HepG2 (cell line): ENCODE results near the gene SEC24A.

ENCODE experiments used
- HOXA9 ChIP-seq: sonication (generic); formaldehyde crosslinking; IDR thresholded peaks from 2 replicates; pipeline ENCODE4 v1.8.1; 2022; ENCODE audit warnings: missing genetic modification reagents, mild to moderate bottlenecking, moderate library complexity, borderline replicate concordance
- POLR2A ChIP-seq, 2 experiments: IDR thresholded peaks; 2 replicates each; pipeline ENCODE4 v1.6.1; 2011; ENCODE audit warnings: low read depth in 2 of 2, low read length in 2 of 2, mild to moderate bottlenecking in 1 of 2, moderate library complexity in 1 of 2; ENCODE audit not compliant: insufficient read depth in 1 of 2

- TF ChIP-seq POLR2A (IDR thresholded peaks at IDR 0.05; ENCODE audit: insufficient read depth in 1 of 2, low read depth in 2 of 2, low read length in 2 of 2), result no peak
- no peak for TF ChIP-seq HOXA9 (CRISPR knock-in tag)
Observed at GRCh38 chr5:134735243-134735642, 86.7 kb downstream of the SEC24A start.
